SK-N-SH treated with all-trans-retinoic acid at 6 μM for 48 hours (cell line): ENCODE data around the gene ERGIC1.
"Not testable (repeated sequence)": the region's sequence is repeated elsewhere in the genome, so short reads cannot be mapped to it uniquely, and the experiment has no call there.

Source experiments
- ATAC-seq: fragments of 200-7000 bp; cut with Tn5 transposase; 3 replicates; pipeline ENCODE4 v1.9.1; 2020; ENCODE audit warnings: mild to moderate bottlenecking, moderate library complexity
- ARNTL ChIP-seq: fragments of 450-650 bp; formaldehyde crosslinking; IDR thresholded peaks from 2 replicates; pipeline ENCODE4 v1.5.0; 2020; ENCODE audit warnings: low read depth, mild to moderate bottlenecking, moderate library complexity, borderline replicate concordance
- BACH2 ChIP-seq: fragments of 250-450 bp; sonication (Bioruptor Pico); IDR thresholded peaks from 2 replicates; pipeline ENCODE4 v1.9.0; 2021; ENCODE audit warnings: mild to moderate bottlenecking, borderline replicate concordance
- CSDC2 ChIP-seq: fragments of 250-450 bp; sonication (Bioruptor Pico); IDR thresholded peaks from 2 replicates; pipeline ENCODE4 v1.5.0; 2020; ENCODE audit warnings: mild to moderate bottlenecking, moderate library complexity
- ESRRG ChIP-seq: fragments of 250-450 bp; sonication (Bioruptor Pico); IDR thresholded peaks from 2 replicates; pipeline ENCODE4 v1.6.1; 2021; ENCODE audit warnings: mild to moderate bottlenecking
- ISL1 ChIP-seq: fragments of 250-450 bp; sonication (Bioruptor Pico); IDR thresholded peaks from 2 replicates; pipeline ENCODE4 v2.1.2; 2022; ENCODE audit warnings: mild to moderate bottlenecking, moderate library complexity
- OSR1 ChIP-seq: fragments of 250-450 bp; sonication (Bioruptor Pico); IDR thresholded peaks from 2 replicates; pipeline ENCODE4 v1.8.0; 2022; ENCODE audit warnings: moderate library complexity, mild to moderate bottlenecking, inconsistent platforms
- PPARA ChIP-seq: fragments of 250-450 bp; sonication (Bioruptor Pico); IDR thresholded peaks from 2 replicates; pipeline ENCODE4 v1.5.0; 2020; ENCODE audit warnings: mild to moderate bottlenecking, borderline replicate concordance
- RARB ChIP-seq: fragments of 250-450 bp; sonication (Bioruptor Pico); IDR thresholded peaks from 2 replicates; pipeline ENCODE4 v1.8.0; 2021; ENCODE audit warnings: mild to moderate bottlenecking, moderate library complexity
- SNAI2 ChIP-seq: fragments of 250-450 bp; sonication (Bioruptor Pico); IDR thresholded peaks from 2 replicates; pipeline ENCODE4 v1.5.0; 2020; ENCODE audit warnings: mild to moderate bottlenecking, moderate library complexity
- TCF4 ChIP-seq: fragments of 250-450 bp; sonication (Bioruptor Pico); IDR thresholded peaks from 2 replicates; pipeline ENCODE4 v1.8.0; 2021; ENCODE audit warnings: mild to moderate bottlenecking, moderate library complexity, borderline replicate concordance
- TOX ChIP-seq: fragments of 250-450 bp; sonication (Bioruptor Pico); IDR thresholded peaks from 2 replicates; pipeline ENCODE4 v1.8.0; 2021; ENCODE audit warnings: mild to moderate bottlenecking, moderate library complexity, borderline replicate concordance
- ZC3H10 ChIP-seq: fragments of 250-450 bp; sonication (Bioruptor Pico); IDR thresholded peaks from 2 replicates; pipeline ENCODE4 v1.5.1; 2021; ENCODE audit warnings: mild to moderate bottlenecking, moderate library complexity
- ZNF8 ChIP-seq: fragments of 450-650 bp; formaldehyde crosslinking; IDR thresholded peaks from 2 replicates; pipeline ENCODE4 v1.5.0; 2020; ENCODE audit warnings: mild to moderate bottlenecking, moderate library complexity
- TF ChIP-seq, protein P1 (sequence below): fragments of 250-450 bp; sonication (Bioruptor Pico); IDR thresholded peaks from 2 replicates; pipeline ENCODE4 v1.5.1; 2021; ENCODE audit warnings: mild to moderate bottlenecking, moderate library complexity
- TF ChIP-seq, protein P2 (sequence below): fragments of 250-450 bp; sonication (Bioruptor Pico); IDR thresholded peaks from 2 replicates; pipeline ENCODE4 v1.5.0; 2020; ENCODE audit warnings: mild to moderate bottlenecking, moderate library complexity
- TF ChIP-seq, protein P3 (sequence below): fragments of 250-450 bp; sonication (Bioruptor Pico); IDR thresholded peaks from 2 replicates; pipeline ENCODE4 v1.5.1; 2020; ENCODE audit warnings: low read depth, mild to moderate bottlenecking, moderate library complexity
- TF ChIP-seq, protein P4 (sequence below): fragments of 250-450 bp; sonication (Bioruptor Pico); IDR thresholded peaks from 2 replicates; pipeline ENCODE4 v1.8.0; 2020; ENCODE audit warnings: mild to moderate bottlenecking, moderate library complexity, borderline replicate concordance
- TF ChIP-seq, protein P5 (sequence below): fragments of 250-450 bp; sonication (Bioruptor Pico); IDR thresholded peaks from 2 replicates; pipeline ENCODE4 v1.8.0; 2021; ENCODE audit warnings: low read depth, mild to moderate bottlenecking, moderate library complexity, borderline replicate concordance

ERGIC1 gene

DNA sequence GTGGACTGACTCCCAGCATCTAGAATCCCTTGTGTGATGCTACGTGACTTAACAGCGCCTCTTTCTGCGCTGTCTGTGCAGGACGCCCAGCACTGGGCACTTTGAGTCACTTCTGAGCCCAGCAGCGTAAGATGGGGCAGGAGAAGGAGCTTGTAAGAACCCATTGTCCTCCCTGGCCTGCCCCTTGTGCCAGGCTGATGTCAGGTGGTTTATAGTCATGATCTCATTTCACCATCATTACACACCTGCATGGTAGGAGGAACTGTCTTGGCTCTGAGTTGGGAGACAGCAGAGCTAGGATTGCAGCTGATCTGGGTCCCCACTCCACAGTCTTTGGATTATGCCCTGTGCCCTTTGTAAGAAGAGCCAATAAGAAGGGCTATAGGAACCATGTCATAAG, 12.2 kb downstream of the ERGIC1 start (continued):
- no peak for TF ChIP-seq OSR1
- no peak for TF ChIP-seq TCF4 (CRISPR knock-in tag)
- TF ChIP-seq, protein P1, sequence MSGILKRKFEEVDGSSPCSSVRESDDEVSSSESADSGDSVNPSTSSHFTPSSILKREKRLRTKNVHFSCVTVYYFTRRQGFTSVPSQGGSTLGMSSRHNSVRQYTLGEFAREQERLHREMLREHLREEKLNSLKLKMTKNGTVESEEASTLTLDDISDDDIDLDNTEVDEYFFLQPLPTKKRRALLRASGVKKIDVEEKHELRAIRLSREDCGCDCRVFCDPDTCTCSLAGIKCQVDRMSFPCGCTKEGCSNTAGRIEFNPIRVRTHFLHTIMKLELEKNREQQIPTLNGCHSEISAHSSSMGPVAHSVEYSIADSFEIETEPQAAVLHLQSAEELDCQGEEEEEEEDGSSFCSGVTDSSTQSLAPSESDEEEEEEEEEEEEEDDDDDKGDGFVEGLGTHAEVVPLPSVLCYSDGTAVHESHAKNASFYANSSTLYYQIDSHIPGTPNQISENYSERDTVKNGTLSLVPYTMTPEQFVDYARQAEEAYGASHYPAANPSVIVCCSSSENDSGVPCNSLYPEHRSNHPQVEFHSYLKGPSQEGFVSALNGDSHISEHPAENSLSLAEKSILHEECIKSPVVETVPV (CRISPR knock-in tag): no peak
- TF ChIP-seq TOX (CRISPR knock-in tag): no peak

DNA sequence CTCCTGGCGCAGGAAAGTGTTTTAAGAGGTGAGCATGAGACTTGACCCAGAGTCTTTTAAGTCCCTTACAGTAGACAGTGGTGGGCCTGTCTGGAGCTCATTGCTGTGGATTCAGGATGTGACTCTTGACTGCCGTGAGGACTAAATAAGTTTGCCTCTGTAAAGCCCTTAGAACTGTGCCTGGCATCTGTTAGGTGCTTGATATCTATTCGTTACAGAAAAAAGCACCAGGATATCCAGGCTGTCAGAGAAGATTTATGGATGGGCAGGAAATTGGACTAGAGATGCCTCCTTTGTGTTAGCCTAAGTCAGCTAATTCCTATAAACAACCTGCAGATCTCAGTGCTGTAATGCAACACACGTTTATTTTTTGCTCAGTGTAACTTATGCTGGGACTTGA, 12.6 kb downstream of the ERGIC1 start:
- TF ChIP-seq, protein P2, sequence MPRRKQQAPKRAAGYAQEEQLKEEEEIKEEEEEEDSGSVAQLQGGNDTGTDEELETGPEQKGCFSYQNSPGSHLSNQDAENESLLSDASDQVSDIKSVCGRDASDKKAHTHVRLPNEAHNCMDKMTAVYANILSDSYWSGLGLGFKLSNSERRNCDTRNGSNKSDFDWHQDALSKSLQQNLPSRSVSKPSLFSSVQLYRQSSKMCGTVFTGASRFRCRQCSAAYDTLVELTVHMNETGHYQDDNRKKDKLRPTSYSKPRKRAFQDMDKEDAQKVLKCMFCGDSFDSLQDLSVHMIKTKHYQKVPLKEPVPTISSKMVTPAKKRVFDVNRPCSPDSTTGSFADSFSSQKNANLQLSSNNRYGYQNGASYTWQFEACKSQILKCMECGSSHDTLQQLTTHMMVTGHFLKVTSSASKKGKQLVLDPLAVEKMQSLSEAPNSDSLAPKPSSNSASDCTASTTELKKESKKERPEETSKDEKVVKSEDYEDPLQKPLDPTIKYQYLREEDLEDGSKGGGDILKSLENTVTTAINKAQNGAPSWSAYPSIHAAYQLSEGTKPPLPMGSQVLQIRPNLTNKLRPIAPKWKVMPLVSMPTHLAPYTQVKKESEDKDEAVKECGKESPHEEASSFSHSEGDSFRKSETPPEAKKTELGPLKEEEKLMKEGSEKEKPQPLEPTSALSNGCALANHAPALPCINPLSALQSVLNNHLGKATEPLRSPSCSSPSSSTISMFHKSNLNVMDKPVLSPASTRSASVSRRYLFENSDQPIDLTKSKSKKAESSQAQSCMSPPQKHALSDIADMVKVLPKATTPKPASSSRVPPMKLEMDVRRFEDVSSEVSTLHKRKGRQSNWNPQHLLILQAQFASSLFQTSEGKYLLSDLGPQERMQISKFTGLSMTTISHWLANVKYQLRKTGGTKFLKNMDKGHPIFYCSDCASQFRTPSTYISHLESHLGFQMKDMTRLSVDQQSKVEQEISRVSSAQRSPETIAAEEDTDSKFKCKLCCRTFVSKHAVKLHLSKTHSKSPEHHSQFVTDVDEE: no peak
- TF ChIP-seq ESRRG (CRISPR knock-in tag) (no peak), CSDC2 (CRISPR knock-in tag) (no peak), ISL1 (CRISPR knock-in tag) (no peak), OSR1 (no peak), SNAI2 (CRISPR knock-in tag) (no peak), TCF4 (CRISPR knock-in tag) (no peak)
- TF ChIP-seq, protein P3, sequence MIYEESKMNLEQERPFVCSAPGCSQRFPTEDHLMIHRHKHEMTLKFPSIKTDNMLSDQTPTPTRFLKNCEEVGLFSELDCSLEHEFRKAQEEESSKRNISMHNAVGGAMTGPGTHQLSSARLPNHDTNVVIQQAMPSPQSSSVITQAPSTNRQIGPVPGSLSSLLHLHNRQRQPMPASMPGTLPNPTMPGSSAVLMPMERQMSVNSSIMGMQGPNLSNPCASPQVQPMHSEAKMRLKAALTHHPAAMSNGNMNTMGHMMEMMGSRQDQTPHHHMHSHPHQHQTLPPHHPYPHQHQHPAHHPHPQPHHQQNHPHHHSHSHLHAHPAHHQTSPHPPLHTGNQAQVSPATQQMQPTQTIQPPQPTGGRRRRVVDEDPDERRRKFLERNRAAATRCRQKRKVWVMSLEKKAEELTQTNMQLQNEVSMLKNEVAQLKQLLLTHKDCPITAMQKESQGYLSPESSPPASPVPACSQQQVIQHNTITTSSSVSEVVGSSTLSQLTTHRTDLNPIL: no peak
- no peak for ATAC-seq

DNA sequence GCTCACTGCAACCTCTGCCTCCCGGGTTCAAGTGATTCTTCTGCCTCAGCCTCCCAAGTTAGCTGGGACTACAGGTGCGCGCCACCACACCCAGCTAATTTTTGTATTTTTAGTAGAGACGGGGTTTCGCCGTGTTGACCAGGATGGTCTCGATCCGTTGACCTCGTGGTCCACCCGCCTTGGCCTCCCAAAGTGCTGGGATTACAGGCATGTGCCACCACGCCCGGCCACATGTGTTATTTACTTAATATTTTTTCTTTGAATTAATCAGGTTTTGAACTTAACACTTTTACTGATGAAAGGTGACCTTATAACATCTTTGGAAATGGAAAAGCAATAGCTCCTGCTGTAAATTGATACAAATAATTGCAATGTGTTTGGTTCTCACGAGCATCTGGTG, 13.5 kb downstream of the ERGIC1 start:
- ATAC-seq: not testable (repeated sequence)

DNA sequence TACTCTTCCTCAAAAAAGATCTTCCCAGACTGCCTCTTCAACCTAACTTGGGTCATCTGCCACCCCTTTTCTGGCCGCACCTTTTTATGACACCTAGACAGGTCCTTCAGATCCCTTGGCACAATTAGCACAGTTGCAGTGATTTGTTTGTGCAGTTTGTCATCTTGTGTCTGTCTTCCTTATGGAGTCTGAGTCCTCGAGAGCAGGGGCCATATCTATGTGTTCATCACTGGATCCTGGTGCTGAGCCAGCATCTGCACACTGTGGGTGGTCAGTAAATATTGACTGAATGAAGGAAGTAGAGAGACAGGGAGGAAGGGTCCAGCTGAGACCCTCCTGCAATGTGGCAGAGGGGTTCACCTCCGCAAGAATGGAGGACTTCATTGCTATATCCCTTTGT, 14.4 kb downstream of the ERGIC1 start:
- TF ChIP-seq BACH2 (CRISPR knock-in tag) (no peak), RARB (CRISPR knock-in tag) (no peak), ARNTL (no peak), ESRRG (CRISPR knock-in tag) (no peak), CSDC2 (CRISPR knock-in tag) (no peak), TOX (CRISPR knock-in tag) (no peak), ZNF8 (CRISPR knock-in tag) (no peak), PPARA (no peak), TCF4 (CRISPR knock-in tag) (no peak), SNAI2 (CRISPR knock-in tag) (no peak), ZC3H10 (no peak)
- TF ChIP-seq, protein P4, sequence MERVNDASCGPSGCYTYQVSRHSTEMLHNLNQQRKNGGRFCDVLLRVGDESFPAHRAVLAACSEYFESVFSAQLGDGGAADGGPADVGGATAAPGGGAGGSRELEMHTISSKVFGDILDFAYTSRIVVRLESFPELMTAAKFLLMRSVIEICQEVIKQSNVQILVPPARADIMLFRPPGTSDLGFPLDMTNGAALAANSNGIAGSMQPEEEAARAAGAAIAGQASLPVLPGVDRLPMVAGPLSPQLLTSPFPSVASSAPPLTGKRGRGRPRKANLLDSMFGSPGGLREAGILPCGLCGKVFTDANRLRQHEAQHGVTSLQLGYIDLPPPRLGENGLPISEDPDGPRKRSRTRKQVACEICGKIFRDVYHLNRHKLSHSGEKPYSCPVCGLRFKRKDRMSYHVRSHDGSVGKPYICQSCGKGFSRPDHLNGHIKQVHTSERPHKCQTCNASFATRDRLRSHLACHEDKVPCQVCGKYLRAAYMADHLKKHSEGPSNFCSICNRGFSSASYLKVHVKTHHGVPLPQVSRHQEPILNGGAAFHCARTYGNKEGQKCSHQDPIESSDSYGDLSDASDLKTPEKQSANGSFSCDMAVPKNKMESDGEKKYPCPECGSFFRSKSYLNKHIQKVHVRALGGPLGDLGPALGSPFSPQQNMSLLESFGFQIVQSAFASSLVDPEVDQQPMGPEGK (CRISPR knock-in tag): no peak
- TF ChIP-seq, protein P5, sequence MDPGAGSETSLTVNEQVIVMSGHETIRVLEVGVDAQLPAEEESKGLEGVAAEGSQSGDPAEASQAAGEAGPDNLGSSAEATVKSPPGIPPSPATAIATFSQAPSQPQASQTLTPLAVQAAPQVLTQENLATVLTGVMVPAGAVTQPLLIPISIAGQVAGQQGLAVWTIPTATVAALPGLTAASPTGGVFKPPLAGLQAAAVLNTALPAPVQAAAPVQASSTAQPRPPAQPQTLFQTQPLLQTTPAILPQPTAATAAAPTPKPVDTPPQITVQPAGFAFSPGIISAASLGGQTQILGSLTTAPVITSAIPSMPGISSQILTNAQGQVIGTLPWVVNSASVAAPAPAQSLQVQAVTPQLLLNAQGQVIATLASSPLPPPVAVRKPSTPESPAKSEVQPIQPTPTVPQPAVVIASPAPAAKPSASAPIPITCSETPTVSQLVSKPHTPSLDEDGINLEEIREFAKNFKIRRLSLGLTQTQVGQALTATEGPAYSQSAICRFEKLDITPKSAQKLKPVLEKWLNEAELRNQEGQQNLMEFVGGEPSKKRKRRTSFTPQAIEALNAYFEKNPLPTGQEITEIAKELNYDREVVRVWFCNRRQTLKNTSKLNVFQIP (CRISPR knock-in tag): no peak
- no peak for ATAC-seq
